OCI-LY3 (cell line): ENCODE measurements around the gene ZBED5.
"Not testable (repeated sequence)": the region's sequence is repeated elsewhere in the genome, so short reads cannot be mapped to it uniquely, and the experiment has no call there.

Experiments
- H2AFZ ChIP-seq: fragments of 200-600, 300-600 bp; shearing (Covaris generic); 2 replicates; pipeline ENCODE4 v1.6.0; 2014; ENCODE audit warnings: antibody characterized with exemption, low read depth, low read length
- H3K27ac ChIP-seq: fragments of 200-600, 300-600 bp; sonication (generic); 2 replicates; pipeline ENCODE4 v1.5.1; 2014; ENCODE audit warnings: mild to moderate bottlenecking, low read length, moderate library complexity, mixed read lengths
- H3K27me3 ChIP-seq: fragments of 200-600, 300-600 bp; sonication (generic); 2 replicates; pipeline ENCODE4 v1.6.1; 2014; ENCODE audit warnings: low read depth, low read length, mixed read lengths
- H3K36me3 ChIP-seq: fragments of 200-600, 300-600 bp; sonication (generic); replicated peaks from 2 replicates; pipeline ENCODE3; 2014; ENCODE audit warnings: low read depth, low read length, mixed read lengths
- H3K4me1 ChIP-seq: fragments of 300-600, 200-600 bp; sonication (generic); 2 replicates; pipeline ENCODE4 v1.6.1; 2014; ENCODE audit warnings: low read length, mixed read lengths
- H3K4me2 ChIP-seq: fragments of 200-600, 300-600 bp; sonication (generic); 2 replicates; pipeline ENCODE4 v1.6.1; 2014; ENCODE audit warnings: low read length, mixed read lengths
- H3K4me3 ChIP-seq: fragments of 300-600, 200-600 bp; sonication (generic); 2 replicates; pipeline ENCODE4 v1.5.1; 2014; ENCODE audit warnings: antibody characterized with exemption, mild to moderate bottlenecking, low read length, moderate library complexity
- H3K79me2 ChIP-seq: fragments of 300-600, 200-600 bp; shearing (Covaris generic); 2 replicates; pipeline ENCODE4 v1.6.1; 2014; ENCODE audit warnings: mild to moderate bottlenecking, low read length, mixed read lengths
- H3K9ac ChIP-seq: fragments of 300-600, 200-600 bp; shearing (Covaris generic); 2 replicates; pipeline ENCODE4 v1.6.0; 2014; ENCODE audit warnings: mild to moderate bottlenecking, low read length, moderate library complexity
- H3K9me3 ChIP-seq: fragments of 200-600, 300-600 bp; shearing (Covaris generic); 2 replicates; pipeline ENCODE4 v1.6.1; 2014; ENCODE audit warnings: low read length, mixed read lengths; ENCODE audit not compliant: insufficient read depth
- H4K20me1 ChIP-seq: fragments of 200-600, 300-600 bp; sonication (generic); 2 replicates; pipeline ENCODE4 v1.6.1; 2016; ENCODE audit warnings: low read length, mixed read lengths; ENCODE audit not compliant: insufficient read depth
- EZH2phosphoT487 ChIP-seq: fragments of 200-600 bp; shearing (Covaris generic); IDR thresholded peaks from 2 replicates; pipeline ENCODE4 v1.6.1; 2018; ENCODE audit warnings: antibody characterized with exemption, mixed run types, low read depth
- TF ChIP-seq, protein P1 (sequence below): fragments of 200-600, 300-600 bp; sonication (generic); IDR thresholded peaks from 2 replicates; pipeline ENCODE4 v1.5.1; 2014; ENCODE audit warnings: antibody characterized with exemption, low read length, low read depth

ZBED5 gene

DNA sequence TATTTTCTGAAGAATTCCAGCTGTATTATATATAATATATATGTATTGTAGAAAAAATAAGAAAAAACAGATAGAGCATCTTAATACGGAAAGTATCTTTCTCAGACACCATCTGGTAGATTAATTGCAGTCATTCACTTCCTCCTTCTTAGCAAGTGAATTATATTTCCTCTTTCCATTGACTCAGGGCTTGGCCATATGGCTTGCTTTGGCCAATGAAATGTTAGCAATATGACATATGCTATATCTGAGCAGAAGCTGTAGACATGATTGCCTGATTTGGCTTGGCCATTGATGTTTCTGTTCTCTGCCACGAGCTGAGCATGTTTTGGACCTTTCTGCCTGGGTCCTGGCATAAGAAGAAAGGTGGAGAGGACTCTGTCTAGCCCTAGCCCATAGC, 34.4 kb upstream of the ZBED5 start:
- no peak overlapping the region for H3K27ac ChIP-seq
- no peak overlapping the region; the same call in 1 of the 2 replicates for H3K4me2 ChIP-seq
- H3K4me1 ChIP-seq = 0 out of 2 replicates have a peak, but pooled peaks cover 3% of the 10 kb centered on the region
- no peak overlapping the region for H3K9ac ChIP-seq
- H3K4me3 ChIP-seq = no peak overlapping the region
- H3K79me2 ChIP-seq = no peaks in the 10 kb centered on the region
- peak overlapping the region; percentile 31; the same call in 1 of the 2 replicates for H2AFZ ChIP-seq
- H3K9me3 ChIP-seq = no peaks in the 10 kb centered on the region
- no peaks in the 10 kb centered on the region for H4K20me1 ChIP-seq
- H3K27me3 ChIP-seq = no peaks in the 10 kb centered on the region
- no peaks in the 10 kb centered on the region for H3K36me3 ChIP-seq
- TF ChIP-seq EZH2phosphoT487 = no peak
- TF ChIP-seq, protein P1, sequence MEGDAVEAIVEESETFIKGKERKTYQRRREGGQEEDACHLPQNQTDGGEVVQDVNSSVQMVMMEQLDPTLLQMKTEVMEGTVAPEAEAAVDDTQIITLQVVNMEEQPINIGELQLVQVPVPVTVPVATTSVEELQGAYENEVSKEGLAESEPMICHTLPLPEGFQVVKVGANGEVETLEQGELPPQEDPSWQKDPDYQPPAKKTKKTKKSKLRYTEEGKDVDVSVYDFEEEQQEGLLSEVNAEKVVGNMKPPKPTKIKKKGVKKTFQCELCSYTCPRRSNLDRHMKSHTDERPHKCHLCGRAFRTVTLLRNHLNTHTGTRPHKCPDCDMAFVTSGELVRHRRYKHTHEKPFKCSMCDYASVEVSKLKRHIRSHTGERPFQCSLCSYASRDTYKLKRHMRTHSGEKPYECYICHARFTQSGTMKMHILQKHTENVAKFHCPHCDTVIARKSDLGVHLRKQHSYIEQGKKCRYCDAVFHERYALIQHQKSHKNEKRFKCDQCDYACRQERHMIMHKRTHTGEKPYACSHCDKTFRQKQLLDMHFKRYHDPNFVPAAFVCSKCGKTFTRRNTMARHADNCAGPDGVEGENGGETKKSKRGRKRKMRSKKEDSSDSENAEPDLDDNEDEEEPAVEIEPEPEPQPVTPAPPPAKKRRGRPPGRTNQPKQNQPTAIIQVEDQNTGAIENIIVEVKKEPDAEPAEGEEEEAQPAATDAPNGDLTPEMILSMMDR = no peak

DNA sequence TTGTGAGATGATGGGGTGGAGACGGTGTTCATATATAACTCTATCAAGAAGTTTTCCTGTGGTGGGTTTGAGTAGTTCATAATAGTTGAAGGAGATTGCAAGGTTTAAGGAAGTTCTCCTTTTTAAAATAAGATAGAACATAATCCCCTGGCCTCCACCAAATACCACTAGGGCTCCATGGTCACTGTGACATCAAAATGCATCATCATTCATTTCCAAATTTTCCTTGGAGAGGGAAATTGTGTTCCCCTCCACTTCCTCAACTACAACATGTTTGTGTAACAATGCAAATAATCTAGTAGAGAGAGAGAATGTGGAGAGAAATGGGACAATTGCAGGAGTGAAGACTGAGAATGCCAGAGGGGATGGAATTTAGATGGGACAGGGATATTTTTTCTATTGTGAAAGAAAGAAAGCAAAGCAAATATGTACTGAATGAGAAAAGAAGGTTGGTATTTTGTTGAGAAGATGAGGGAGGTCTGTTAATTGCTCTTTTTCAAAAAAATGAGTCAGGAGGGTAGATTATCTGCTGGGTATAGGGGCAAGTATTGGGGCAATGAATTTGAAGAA, 33.4 kb upstream of the ZBED5 start:
- Histone ChIP-seq H3K4me3 (no peak overlapping the region), H3K79me2 (no peaks in the 10 kb centered on the region), H3K27me3 (no peaks in the 10 kb centered on the region), H4K20me1 (no peaks in the 10 kb centered on the region), H3K36me3 (no peaks in the 10 kb centered on the region), H3K4me2 (no peak overlapping the region), H3K9me3 (no peaks in the 10 kb centered on the region), H3K27ac (no peak overlapping the region), H3K4me1 (0 out of 2 replicates have a peak, but pooled peaks cover 3% of the 10 kb centered on the region), H3K9ac (no peak overlapping the region), H2AFZ (no peak overlapping the region)
- TF ChIP-seq EZH2phosphoT487 = no peak

DNA sequence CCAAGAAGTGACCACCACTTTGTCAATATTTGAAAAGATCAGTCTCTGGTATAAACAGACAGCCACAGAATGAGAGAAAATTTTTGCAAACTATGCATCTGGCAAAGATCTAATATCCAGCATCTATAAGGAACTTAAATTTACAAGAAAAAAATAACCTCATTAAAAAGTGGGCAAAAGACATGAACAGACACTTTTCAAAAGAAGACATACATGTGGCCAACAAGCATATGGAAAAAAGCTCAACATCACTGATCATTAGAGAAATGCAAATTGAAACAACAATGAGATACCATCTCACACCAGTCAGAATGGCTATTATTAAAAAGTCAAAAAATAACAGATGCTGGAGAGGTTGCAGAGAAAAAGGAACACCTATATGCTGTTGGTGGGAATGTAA, 32.2 kb upstream of the ZBED5 start:
- not testable (repeated sequence) for H2AFZ ChIP-seq, H3K36me3 ChIP-seq, H3K4me2 ChIP-seq, H3K27me3 ChIP-seq, H4K20me1 ChIP-seq, H3K9me3 ChIP-seq, H3K9ac ChIP-seq, H3K79me2 ChIP-seq, H3K4me3 ChIP-seq, H3K27ac ChIP-seq, H3K4me1 ChIP-seq

DNA sequence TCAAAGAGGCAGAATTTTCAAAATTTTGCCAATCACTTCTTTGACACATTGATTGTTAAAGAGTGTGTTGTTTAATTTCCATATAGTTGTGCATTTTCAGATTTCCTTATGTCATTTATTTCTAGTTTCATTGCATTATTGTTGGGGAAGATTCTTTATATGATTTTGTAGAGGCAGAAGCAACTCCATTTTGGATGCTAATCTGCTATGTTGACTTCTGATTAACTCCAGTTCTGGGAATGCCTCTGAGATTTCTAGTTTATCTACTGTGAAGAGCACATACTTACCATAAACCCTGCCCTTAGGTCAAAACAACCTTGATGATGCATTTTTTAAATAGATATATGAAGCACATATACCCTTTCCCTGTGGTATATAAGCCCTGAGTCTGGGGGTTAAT, 29.5 kb upstream of the ZBED5 start:
- Histone ChIP-seq H3K9ac (no peak overlapping the region), H3K4me3 (no peak overlapping the region), H3K27ac (no peak overlapping the region), H4K20me1 (no peaks in the 10 kb centered on the region), H3K4me1 (0 out of 2 replicates have a peak, but pooled peaks cover 1% of the 10 kb centered on the region), H3K79me2 (no peaks in the 10 kb centered on the region), H3K9me3 (no peaks in the 10 kb centered on the region), H2AFZ (no peak overlapping the region), H3K4me2 (no peak overlapping the region), H3K36me3 (no peaks in the 10 kb centered on the region), H3K27me3 (no peaks in the 10 kb centered on the region)
- TF ChIP-seq, protein P1 = no peak
- TF ChIP-seq EZH2phosphoT487 = no peak

DNA sequence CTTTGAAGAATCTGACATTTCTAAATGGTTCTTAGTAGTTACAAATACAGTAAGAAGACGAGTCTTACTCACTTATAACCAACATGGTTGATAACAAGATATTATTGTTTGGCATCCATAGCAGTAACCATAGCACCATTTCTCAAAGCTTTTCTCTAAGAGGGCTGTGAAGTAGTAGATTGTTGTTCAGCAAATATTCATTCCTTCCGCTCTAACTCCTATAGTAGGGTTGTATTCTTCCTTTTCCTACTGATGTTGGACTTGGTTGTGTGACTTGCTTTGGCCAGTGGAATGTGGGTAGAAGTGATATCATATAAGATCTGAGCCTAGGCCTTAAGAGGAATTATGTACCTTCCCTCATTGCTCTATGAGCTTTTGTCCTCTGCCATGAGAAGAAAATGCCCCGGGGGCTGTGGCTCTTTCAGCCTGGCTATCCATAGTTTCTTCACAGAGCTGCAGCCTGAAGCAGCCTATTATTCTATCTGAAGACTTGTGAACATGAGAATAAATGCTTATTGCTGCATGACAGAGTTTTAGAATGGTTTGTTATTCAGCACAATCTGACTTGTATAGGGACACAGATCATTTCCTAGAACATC, 28.9 kb upstream of the ZBED5 start:
- Histone ChIP-seq H3K36me3 (no peaks in the 10 kb centered on the region), H3K4me2 (no peak overlapping the region), H3K27me3 (no peaks in the 10 kb centered on the region), H3K27ac (no peak overlapping the region), H3K4me3 (no peak overlapping the region), H4K20me1 (no peaks in the 10 kb centered on the region), H2AFZ (no peak overlapping the region), H3K4me1 (no peaks in the 10 kb centered on the region), H3K79me2 (no peaks in the 10 kb centered on the region), H3K9ac (no peak overlapping the region), H3K9me3 (no peaks in the 10 kb centered on the region)
- TF ChIP-seq EZH2phosphoT487 = no peak
- TF ChIP-seq, protein P1 = no peak
